Activated CD8-positive, alpha-beta memory T cell treated with anti-CD3 and anti-CD28 coated beads for 24 hours (primary cell): ENCODE results near the gene IL20.
"Not testable (repeated sequence)": the region's sequence is repeated elsewhere in the genome, so short reads cannot be mapped to it uniquely, and the experiment has no call there.

Source experiments
- DNase-seq: peaks from one replicate; pipeline ENCODE4 v3.0.0-alpha.2; 2020

Gene IL20

GRCh38 chr1:206846487-206846886 is 18.9 kb upstream of the IL20 start:
- no peak for DNase-seq

GRCh38 chr1:206847337-206847834 is 18.0 kb upstream of the IL20 start:
- DNase-seq = no peak

- no peak for DNase-seq
Measured at GRCh38 chr1:206847946-206848345, 17.5 kb upstream of the IL20 start.

- no peak for DNase-seq
Measured at GRCh38 chr1:206850401-206850800, 15.0 kb upstream of the IL20 start.

GRCh38 chr1:206851341-206852010 is 13.9 kb upstream of the IL20 start:
- no peak for DNase-seq

GRCh38 chr1:206852662-206853061 is 12.8 kb upstream of the IL20 start:
- not testable (repeated sequence) for DNase-seq

GRCh38 chr1:206853696-206854095 is 11.7 kb upstream of the IL20 start:
- DNase-seq = not testable (repeated sequence)

- no peak for DNase-seq
Measured at GRCh38 chr1:206854401-206855129, 10.9 kb upstream of the IL20 start.

- no peak for DNase-seq
Measured at GRCh38 chr1:206855859-206856258, 9.6 kb upstream of the IL20 start.

GRCh38 chr1:206856674-206857464 is 8.6 kb upstream of the IL20 start:
- no peak for DNase-seq

GRCh38 chr1:206859082-206859521 is 6.3 kb upstream of the IL20 start:
- DNase-seq = peak; percentile 64

GRCh38 chr1:206860165-206860564 is 5.3 kb upstream of the IL20 start:
- DNase-seq = no peak

GRCh38 chr1:206863266-206863665 is 2.2 kb upstream of the IL20 start:
- DNase-seq = no peak

- no peak for DNase-seq
Measured at GRCh38 chr1:206866062-206866461, 639 bp downstream of the IL20 start.

- DNase-seq = no peak
Measured at GRCh38 chr1:206867239-206867638, 1.8 kb downstream of the IL20 start.

GRCh38 chr1:206867716-206868115 is 2.3 kb downstream of the IL20 start:
- no peak for DNase-seq

GRCh38 chr1:206868264-206868663 is 2.8 kb downstream of the IL20 start:
- DNase-seq = no peak

- DNase-seq = no peak
Measured at GRCh38 chr1:206872139-206872538, 6.7 kb downstream of the IL20 start.

- no peak for DNase-seq
Measured at GRCh38 chr1:206873603-206874188, 8.3 kb downstream of the IL20 start.

- DNase-seq = no peak
Measured at GRCh38 chr1:206875752-206876377, 10.4 kb downstream of the IL20 start.

- no peak for DNase-seq
Measured at GRCh38 chr1:206878456-206878855, 13.0 kb downstream of the IL20 start.

- DNase-seq = no peak
Measured at GRCh38 chr1:206880314-206880713, 14.9 kb downstream of the IL20 start.

GRCh38 chr1:206882555-206882954 is 17.1 kb downstream of the IL20 start:
- no peak for DNase-seq
